ENCODE data around the gene RANBP3L.

GRCh38 chr5:36305571-36306326 is 4.0 kb upstream of the RANBP3L start:
- TF ChIP-seq REST (IDR thresholded peaks at IDR 0.05; ENCODE audit: borderline replicate concordance) (no peak), EP300 (conservative IDR thresholded peaks at IDR 0.05; ENCODE audit: poor library complexity, severe bottlenecking) (no peak), RAD21 (conservative IDR thresholded peaks at IDR 0.05) (peak; percentile 73), POLR2AphosphoS5 (IDR thresholded peaks at IDR 0.05) (no peak), CTCF (IDR thresholded peaks at IDR 0.05; ENCODE audit: poor library complexity, severe bottlenecking) (peak; percentile 69), EZH2 (IDR thresholded peaks at IDR 0.05; ENCODE audit: borderline replicate concordance, insufficient read depth, low read length, poor library complexity, severe bottlenecking) (no peak), TAF1 (IDR thresholded peaks at IDR 0.05; ENCODE audit: low read depth) (no peak), SMC3 (conservative IDR thresholded peaks at IDR 0.05; ENCODE audit: poor library complexity) (peak; percentile 71), MXI1 (conservative IDR thresholded peaks at IDR 0.05; ENCODE audit: poor library complexity, severe bottlenecking) (no peak)
